Erythroblast (primary cell): ENCODE measurements around the gene SAE1.

Experiments used
- GATA1 ChIP-seq: IDR thresholded peaks from 2 replicates; pipeline ENCODE4 v1.6.1; 2011; ENCODE audit warnings: low read depth, mild to moderate bottlenecking, control low read depth, low read length, moderate library complexity
- POLR2A ChIP-seq: IDR thresholded peaks from 2 replicates; pipeline ENCODE4 v1.6.1; 2011; ENCODE audit warnings: mild to moderate bottlenecking, low read length

- no peak for TF ChIP-seq POLR2A
- no peak for TF ChIP-seq GATA1
These were observed 37.4 kb downstream of the SAE1 start for GRCh38 chr19:47168065-47168464.
